IPS-18c (cell line): Measurements from ENCODE around the gene RGS19.
"Not testable (repeated sequence)": the region's sequence is repeated elsewhere in the genome, so short reads cannot be mapped to it uniquely, and the experiment has no call there.

Experiments used
- H3K4me3 ChIP-seq: 2 replicates; pipeline ENCODE4 v1.7.0; 2013; ENCODE audit warnings: low read depth, mild to moderate bottlenecking, low read length, moderate library complexity; ENCODE audit not compliant: insufficient read depth
- H3K9me3 ChIP-seq: one replicate; pipeline ENCODE4 v1.6.1; 2013; ENCODE audit warnings: mild to moderate bottlenecking, low read length, moderate library complexity; ENCODE audit not compliant: control insufficient read depth, insufficient read depth

The RGS19 gene, protein sequence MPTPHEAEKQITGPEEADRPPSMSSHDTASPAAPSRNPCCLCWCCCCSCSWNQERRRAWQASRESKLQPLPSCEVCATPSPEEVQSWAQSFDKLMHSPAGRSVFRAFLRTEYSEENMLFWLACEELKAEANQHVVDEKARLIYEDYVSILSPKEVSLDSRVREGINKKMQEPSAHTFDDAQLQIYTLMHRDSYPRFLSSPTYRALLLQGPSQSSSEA

GRCh38 chr20:64079273-64080012, at the start of gene RGS19:
TSS of gene RGS19 (minus strand) at chr20:64079518. CDS start at chr20:64076886, 2,632 bp downstream.
- peak within 1 kb of the TSS; percentile 75 for H3K4me3 ChIP-seq

DNA sequence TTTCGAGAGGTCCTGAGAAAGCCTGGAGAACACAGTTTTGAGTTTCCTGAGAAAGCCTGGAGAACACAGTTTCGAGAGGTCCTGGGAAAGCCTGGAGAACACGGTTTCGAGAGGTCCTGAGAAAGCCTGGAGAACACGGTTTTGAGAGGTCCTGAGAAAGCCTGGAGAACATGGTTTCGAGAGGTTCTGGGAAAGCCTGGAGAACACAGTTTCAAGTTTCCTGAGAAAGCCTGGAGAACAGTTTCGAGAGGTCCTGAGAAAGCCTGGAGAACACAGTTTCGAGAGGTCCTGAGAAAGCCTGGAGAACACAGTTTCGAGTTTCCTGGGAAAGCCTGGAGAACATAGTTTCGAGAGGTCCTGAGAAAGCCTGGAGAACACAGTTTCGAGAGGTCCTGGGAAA, 44.2 kb upstream of the RGS19 start:
- not testable (repeated sequence) for H3K4me3 ChIP-seq, H3K9me3 ChIP-seq

More at GRCh38 chr20:64079273-64080012, at the start of gene RGS19:
- H3K9me3 ChIP-seq = no peaks in the 10 kb centered on the region

DNA sequence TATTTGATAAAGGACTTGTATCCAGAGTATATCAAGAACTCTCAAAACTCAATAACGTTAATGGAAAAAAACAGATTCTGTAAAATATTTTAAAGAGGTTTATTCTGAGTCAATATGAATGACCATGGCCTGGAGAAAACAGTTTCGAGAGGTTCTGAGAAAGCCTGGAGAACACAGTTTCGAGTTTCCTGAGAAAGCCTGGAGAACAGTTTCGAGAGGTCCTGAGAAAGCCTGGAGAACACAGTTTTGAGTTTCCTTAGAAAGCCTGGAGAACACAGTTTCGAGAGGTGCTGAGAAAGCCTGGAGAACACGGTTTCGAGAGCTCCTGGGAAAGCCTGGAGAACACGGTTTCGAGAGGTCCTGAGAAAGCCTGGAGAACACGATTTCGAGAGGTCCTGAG, 43.6 kb upstream of the RGS19 start:
- not testable (repeated sequence) for H3K9me3 ChIP-seq, H3K4me3 ChIP-seq

DNA sequence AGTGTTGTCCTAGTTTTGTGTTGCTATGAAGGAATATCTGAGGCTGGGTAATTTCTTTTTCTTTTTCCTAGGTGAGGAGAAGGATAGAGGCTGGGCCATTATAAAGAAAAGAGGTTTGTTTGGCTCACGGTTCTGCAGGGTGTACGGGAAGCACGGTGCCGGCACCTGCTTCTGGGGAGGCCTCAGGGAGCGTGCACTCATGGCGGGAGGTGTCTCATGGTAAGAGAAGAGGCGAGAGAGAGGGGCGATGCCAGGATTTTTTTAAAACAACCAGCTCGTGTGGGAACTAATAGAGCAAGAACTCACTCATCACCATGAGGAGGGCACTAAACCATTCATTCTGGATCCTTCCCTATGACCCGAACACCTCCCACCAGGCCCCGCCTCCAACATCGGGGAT, 42.3 kb upstream of the RGS19 start:
- peaks cover 3% of the 10 kb centered on the region for H3K9me3 ChIP-seq
- no peak overlapping the region for H3K4me3 ChIP-seq

- Histone ChIP-seq H3K9me3 (peaks cover 3% of the 10 kb centered on the region), H3K4me3 (no peak overlapping the region; the same call in 1 of the 2 replicates)
Measured at GRCh38 chr20:64119681-64120341, 40.5 kb upstream of the RGS19 start.

DNA sequence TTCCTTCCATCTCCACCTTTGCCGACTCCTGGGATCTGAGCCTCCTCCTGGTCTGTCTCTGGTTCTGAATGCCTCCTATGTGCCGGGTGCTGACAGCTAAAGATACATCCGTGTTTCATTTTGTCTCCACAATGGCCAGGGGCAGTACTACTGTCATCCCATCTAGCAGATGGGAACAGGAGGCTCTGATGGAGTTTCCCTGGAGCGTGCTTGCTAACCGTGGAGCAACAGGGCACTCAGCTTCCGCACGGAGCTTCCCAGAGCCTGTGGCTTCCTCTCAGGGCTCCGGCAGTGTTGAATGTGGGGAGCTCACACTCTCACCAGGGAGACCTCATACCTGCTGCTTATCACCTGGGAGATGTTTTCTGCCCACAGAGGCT, 40.0 kb upstream of the RGS19 start:
- H3K4me3 ChIP-seq = no peak overlapping the region
- peaks cover 3% of the 10 kb centered on the region for H3K9me3 ChIP-seq

DNA sequence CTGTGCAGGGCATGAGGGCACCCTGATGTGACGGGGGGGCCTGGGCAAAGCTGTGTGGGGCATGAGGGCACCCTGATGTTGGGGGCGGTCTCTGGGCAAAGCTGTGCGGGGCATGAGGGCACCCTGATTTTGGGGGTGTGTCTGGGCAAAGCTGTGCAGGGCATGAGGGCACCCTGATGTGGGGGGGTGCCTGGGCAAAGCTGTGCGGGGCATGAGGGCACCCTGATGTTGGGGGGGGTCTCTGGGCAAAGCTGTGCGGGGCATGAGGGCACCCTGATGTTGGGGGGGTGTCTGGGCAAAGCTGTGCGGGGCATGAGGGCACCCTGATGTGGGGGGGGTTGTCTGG, 38.1 kb upstream of the RGS19 start:
- not testable (repeated sequence) for H3K9me3 ChIP-seq, H3K4me3 ChIP-seq

GRCh38 chr20:64116541-64117431, 37.5 kb upstream of the RGS19 start:
- no peak overlapping the region for H3K4me3 ChIP-seq
- no peaks in the 10 kb centered on the region for H3K9me3 ChIP-seq

GRCh38 chr20:64116016-64116415, 36.7 kb upstream of the RGS19 start:
- H3K4me3 ChIP-seq = no peak overlapping the region
- H3K9me3 ChIP-seq = no peaks in the 10 kb centered on the region

DNA sequence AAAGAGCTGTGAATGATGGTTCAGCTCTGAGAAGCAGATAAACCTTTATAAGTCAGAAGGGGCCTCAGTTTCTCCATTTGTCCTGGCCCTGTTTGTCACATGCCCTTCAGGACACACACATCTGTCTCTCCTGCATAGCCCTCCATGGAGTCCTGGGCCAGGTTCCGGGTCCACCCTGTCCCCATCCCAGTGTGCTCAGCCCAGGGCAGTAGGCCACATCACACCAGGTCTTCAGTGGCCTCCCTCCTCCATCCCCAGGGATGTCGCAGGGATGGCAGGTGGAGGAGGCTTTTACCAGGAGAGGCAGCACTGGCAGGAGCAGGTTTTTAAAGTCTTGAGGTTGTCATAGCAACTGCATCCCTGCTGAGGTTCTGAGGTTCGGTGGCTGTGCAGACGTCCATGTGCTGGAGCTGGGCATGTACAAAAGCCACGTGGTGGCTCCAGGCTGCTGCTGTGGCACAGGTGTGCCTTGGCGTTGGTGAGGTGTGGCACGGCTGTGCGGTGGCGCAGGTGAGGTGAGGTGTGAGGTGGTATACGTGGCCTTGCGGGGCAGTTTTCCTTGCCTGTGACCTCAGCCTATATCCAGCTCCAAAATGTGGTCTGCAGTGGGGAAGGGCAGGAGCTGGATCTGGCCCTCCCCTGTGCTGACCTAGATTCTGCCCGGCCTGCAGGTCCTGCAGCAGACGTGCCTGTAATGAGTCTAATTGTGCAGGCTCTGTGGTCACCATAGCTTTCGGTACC, 36.0 kb upstream of the RGS19 start:
- no peaks in the 10 kb centered on the region for H3K9me3 ChIP-seq
- H3K4me3 ChIP-seq = no peak overlapping the region

DNA sequence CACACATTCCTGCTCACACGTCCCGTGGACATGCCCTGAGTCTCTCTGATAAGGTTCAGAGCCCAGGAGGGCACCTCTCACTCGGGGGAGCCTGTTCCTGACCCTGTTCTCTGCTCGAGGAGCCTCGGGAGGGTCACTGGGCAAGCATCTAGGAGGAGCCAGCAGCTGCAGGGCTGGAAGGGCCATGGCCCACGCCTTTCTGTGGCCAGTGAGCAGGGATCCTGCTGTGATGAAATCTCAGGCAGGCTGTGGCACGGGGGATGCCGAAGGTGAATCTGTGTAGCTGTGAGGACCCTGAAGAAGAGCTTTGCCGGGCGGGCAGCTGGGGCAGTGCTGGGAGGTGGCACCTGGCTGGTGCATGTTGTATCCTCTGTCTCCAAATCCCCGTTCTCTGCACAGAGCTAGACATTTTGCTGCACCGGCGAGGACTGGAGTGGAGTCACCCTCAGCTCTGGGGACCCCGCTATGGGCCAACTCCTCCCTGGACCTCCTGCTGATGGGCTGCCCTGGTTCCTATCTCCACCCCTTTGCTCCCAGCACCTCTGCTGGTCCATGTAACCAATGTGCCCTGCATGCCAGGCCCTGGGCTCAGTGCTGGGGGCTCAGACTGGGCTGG, 35.1 kb upstream of the RGS19 start:
- H3K4me3 ChIP-seq = no peak overlapping the region

GRCh38 chr20:64113796-64114355, 34.6 kb upstream of the RGS19 start:
- no peak overlapping the region for H3K4me3 ChIP-seq
- H3K9me3 ChIP-seq = no peaks in the 10 kb centered on the region

More for the DNA sequence above, 35.1 kb upstream of the RGS19 start:
- no peaks in the 10 kb centered on the region for H3K9me3 ChIP-seq

- H3K4me3 ChIP-seq = no peak overlapping the region
- no peaks in the 10 kb centered on the region for H3K9me3 ChIP-seq
Measured at GRCh38 chr20:64113444-64113775, 34.1 kb upstream of the RGS19 start.

DNA sequence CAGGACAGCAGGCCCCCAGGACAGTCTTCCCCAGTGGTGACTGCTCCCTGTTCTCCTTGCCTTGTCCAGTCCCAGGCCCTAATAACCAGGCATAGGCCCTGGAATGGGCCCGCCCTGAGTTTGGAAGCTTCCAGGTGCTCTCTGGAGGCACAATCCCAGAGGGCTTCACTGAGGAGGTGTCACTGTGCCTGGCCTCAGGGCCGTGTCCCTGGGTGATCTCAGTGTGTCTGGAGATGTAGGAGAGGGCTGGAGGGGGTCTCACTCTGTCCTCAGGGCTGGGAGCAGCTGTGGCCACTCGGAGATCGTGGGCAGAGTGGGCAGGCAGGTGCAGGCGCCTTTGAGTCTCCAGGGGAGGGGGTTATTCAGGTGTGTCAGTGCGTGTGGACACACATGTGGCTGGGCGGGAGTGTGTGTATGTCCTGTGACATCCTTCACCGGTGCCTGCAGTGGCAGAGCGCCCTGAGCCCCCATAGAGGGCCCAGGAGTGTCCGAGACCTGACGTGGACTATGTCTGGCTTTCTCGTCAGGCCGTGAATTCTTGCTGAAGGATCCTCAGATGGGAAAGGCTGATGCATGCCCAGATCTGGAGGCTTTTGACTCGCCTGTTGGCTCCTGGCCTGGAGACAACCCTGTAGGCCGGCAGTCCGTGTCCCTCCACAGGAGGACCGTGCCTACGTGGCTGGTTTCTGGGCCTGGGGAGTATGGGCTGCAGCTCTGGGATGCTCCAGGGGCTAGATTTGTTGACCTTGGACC, 33.5 kb upstream of the RGS19 start:
- Histone ChIP-seq H3K9me3 (no peaks in the 10 kb centered on the region), H3K4me3 (no peak overlapping the region)

DNA sequence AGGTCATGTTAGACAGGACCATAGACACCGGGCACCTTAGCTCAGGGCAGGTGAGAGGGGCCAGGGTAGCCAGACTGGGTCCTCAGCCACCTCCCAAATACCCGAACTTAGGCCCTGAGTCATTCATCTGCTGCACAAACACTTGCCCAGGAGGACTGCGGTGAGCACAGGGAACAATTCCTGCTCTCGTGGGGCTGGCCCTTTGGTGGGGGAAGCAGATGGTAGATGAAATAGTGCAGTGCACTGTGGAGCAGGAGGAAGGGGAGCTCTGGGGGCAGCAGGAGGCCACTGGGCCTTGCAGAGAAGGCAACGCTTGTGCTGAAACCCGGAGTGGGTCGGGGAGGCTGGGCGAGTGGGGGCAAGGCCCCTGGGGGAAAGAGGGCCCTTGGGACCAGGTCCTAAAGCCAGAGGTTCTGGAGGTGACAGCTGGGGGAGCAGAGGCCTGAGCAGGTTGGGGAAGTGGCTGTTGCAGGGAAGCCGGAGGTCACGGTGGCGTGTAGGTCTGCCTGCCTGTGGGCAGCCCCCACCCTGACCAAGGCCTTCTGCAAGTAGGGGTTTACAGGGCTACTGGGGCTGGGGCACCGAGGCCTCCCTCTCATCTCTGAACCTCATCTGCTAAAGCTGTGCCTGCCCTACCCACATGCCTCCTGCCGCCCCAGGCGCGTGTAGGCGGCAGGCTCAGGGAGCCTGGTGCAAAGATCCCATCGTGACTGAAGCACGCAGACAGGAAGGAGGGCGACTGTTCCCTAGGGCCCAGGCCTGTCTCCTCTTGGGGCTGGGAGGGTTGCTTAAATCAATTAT, 32.7 kb upstream of the RGS19 start:
- Histone ChIP-seq H3K4me3 (no peak overlapping the region), H3K9me3 (no peaks in the 10 kb centered on the region)
